ENCODE data around the gene CYP4F8.

The CYP4F8 gene

GRCh38 chr19:15616627-15617270, 1.7 kb downstream of the CYP4F8 start:
- DNase-seq: no peak

- no peak for DNase-seq
Measured at GRCh38 chr19:15618321-15618720, 3.3 kb downstream of the CYP4F8 start.

- no peak for DNase-seq
Measured at GRCh38 chr19:15621801-15622200, 6.8 kb downstream of the CYP4F8 start.

- DNase-seq: no peak
Measured at GRCh38 chr19:15622991-15623390, 8.0 kb downstream of the CYP4F8 start.

GRCh38 chr19:15623711-15624318, 8.8 kb downstream of the CYP4F8 start:
- no peak for DNase-seq

GRCh38 chr19:15628236-15629002, 13.4 kb downstream of the CYP4F8 start:
- DNase-seq: no peak

- DNase-seq: peak; percentile 91
Measured at GRCh38 chr19:15629003-15629880, 14.2 kb downstream of the CYP4F8 start.

- DNase-seq: no peak
Measured at GRCh38 chr19:15631817-15632216, 16.8 kb downstream of the CYP4F8 start.

- no peak for DNase-seq
Measured at GRCh38 chr19:15633082-15633835, 18.2 kb downstream of the CYP4F8 start.

- no peak for DNase-seq
Measured at GRCh38 chr19:15634105-15634504, 19.1 kb downstream of the CYP4F8 start.

- DNase-seq: no peak
Measured at GRCh38 chr19:15635016-15635805, 20.2 kb downstream of the CYP4F8 start.

- no peak for DNase-seq
Measured at GRCh38 chr19:15636026-15636425, 21.0 kb downstream of the CYP4F8 start.

GRCh38 chr19:15639596-15639995, 24.6 kb downstream of the CYP4F8 start:
- no peak for DNase-seq

- DNase-seq: no peak
Measured at GRCh38 chr19:15640294-15640903, 25.4 kb downstream of the CYP4F8 start, which contains the start of gene CYP4F3. CYP4F3 (plus strand) TSS chr19:15640897; CDS start chr19:15641416, 519 bp downstream.

- no peak for DNase-seq
Measured at GRCh38 chr19:15640904-15641597, 26.0 kb downstream of the CYP4F8 start.

GRCh38 chr19:15641901-15642491, 27.0 kb downstream of the CYP4F8 start:
- DNase-seq: no peak

- DNase-seq: no peak
Measured at GRCh38 chr19:15642807-15643206, 27.8 kb downstream of the CYP4F8 start.

GRCh38 chr19:15643387-15643786, 28.4 kb downstream of the CYP4F8 start:
- DNase-seq: no peak

GRCh38 chr19:15644066-15644741, 29.2 kb downstream of the CYP4F8 start:
- DNase-seq: no peak

Data from stimulated activated CD4-positive, alpha-beta T cell treated with anti-CD3 and anti-CD28 coated beads, Interleukin-4, amount 100 ng/mL, for 24 hours (primary cell).